NCI-H2029 (cell line): ENCODE data around the gene POU3F3.

ENCODE experiments used
- DNase-seq: peaks from one replicate; lab custom pipeline; 2025; lab: John Stamatoyannopoulos, UW

Gene POU3F3

DNA sequence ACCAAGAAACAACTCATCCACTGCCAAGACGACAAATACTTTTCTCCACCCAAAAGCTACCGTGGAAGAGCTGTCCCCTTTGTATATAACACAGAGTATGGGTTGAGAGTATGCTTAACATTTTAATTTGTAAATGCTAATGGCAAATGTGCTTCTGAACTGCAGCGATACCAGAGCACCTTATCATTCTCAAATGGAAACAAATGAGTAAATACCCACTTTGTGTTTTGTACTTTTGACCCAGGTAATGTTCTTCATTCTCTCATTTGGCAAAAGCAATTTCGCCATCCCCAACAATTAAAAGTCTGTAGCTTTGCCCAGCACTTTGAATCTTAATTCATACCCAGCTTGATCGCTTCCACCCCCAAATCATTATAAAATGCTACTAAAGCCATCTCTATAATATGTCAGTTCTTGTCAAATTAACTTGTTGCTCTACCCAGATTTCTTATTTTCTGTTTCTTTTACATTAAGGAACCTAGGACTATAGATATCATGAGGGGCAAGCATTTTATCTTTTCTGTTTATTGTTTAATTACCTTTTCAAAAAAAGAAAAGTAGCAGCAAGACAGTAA lies 6.2 kb upstream of the POU3F3 start:
- no peak for DNase-seq

DNA sequence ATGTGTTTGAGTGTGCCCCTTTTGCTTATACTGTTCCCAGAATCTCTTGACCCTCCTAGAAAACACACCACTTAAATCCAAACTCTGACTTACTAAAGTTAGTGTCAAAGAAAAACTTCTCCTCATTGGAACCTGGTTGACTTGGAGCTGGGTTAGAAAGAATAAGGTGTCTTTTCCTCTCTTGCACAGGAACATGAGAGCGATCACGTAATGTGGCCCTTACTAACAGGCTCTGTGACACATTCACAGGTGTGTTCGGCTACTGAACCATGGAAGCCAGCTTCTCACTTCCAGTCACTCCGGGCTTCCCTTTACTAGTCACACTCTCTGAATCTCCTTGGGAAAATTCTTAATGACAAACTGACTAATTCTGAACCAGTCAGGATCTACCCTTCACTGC lies 5.4 kb upstream of the POU3F3 start:
- DNase-seq: no peak

DNA sequence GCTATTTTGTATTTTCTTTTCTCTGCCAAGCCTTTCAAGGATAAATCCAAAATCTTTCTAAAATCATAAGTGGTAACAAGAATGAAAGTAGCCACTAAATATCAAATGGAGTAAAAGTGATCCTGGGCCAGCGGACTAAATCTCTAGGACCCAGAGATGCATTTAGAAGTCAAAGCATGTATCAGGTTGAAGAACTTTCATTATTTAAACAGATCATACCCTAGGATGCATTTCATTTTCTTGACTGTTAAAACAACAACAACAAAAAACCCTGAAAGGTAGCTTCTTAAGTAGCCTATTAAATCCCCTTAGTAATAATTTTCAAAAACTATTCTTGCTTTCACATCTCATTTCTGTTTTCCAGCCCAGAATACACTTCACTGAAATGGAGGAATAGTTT lies 4.8 kb upstream of the POU3F3 start:
- no peak for DNase-seq

DNA sequence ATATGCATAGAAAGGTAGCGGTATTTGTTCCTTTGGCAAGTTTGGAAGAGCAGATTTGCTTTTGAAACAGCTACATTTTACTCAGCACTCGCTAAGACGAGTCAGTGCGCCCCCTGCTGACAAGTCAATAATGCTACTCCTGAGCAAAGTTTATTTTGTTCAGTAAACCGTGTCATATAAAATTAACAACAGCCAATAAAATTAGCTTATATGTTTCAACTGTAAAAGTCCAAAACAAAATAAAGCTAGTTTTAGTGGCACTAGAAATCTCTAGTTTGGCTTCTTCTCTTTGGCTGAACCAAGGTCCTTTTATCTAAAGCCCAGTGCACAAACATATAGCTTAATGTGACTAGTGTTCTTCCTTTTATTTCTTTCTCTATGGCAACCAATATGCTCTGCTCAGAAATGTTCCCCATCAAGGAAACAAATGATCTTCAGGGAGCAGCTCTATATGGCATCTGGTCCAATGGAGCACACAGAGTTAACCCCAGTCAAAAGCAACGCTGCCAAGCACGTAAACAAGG lies 4.2 kb upstream of the POU3F3 start:
- peak; percentile 35 for DNase-seq

DNA sequence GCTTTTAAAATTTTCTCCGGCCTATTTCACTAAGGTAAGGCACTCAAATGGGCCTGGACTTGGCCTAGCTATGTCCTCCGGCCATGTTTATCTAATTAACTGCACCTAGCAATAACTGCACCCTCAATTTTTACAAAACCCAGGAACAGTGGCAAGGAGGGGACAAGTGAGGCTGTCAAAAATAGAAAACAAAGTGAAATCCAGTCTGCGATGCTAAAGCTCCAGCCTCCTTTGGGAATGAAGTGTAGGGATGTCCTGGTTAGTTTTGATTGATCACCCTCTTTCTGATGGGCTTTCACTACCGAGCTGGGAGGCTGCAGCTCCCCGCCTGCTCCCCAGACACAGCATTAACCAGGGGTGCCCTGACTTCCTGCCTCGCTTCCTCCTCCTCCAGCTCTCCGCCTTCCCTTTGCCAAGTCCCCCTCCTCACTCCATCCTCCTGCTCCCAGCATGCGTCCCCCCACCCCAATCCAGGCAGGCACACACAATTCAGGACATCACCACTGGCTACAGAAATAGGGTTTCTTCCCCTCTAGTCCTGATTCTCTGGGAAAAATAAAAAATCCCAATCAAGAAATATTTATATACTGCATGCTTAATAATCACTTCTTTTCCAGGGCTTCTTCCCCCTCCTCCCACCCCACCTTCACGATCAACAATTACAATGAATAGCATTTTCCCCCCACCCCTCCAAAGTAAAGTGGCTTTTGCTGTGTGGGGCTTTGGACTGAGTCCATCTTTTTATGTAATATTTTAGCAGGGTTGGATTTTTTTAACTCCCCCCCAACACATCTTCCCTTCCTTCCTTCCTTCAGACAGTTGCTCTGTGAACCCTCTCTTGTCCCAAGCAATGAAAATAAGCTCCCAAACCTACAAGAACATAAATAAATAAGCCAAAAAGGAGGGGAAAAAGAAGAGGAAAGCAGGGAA lies 3.3 kb upstream of the POU3F3 start:
- DNase-seq: no peak

DNA sequence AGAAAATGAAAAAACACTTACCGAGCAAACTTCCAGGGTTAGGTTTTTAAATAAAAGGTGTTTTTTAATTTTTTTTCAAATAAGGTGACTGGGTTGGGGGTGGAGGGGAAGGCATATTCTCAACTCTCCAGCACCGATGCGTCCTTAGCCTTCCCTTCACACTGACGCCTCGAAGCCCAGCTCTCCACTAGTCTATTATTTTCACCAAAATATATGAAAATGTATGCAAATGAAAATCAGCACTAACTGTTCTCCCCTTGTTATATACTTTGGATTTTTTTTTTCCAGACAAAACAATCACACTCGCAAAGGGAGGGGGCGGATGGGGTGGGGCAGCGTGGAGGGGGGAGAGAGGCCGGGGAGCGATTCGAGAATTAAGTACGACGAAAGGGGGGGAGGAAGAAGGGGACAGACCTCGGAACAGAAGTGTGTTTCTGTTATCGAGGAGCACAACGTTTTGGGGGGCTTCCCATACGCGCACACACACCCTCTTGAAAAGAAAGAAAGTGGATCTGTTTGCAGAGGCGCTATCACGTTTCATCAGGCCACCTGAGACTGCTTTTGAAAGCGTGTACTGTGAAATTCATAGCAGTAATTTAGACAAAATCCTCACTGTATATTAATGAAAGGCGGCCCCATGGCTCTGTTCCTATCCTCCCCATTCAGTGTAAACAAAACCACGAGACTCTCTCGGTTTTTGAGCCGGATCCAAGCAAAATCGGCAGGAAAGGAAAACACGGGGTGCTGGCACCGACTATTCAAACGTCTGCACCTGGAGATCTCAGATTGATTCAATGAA lies 2.4 kb upstream of the POU3F3 start:
- DNase-seq: no peak

DNA sequence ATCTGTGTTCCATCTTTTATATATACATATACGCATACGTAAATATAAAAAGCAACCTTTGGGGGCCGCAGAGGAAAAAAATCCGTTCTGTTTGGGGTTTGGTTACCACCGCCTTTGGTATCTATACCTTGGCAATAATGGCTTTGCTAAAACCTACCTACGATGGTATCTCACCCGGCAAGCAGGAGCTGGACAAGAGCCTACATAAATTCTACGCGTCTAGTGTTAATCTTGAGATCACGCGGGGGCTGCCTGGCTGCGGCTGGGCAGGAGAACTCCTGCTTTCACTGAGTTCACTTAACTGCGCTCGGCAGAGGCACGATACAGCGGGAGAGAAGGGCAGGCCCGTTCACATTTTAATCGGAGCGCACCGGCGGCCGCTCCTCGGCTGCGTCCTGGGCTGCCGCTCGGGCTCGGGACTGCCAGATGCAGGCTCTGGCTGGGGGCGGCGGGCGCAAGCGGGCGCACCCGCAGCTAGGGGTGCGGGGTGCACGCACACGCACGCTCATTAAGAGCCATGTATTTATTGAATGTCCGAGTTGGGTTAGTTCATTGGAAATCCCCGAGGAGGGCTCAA lies 1.7 kb upstream of the POU3F3 start:
- no peak for DNase-seq

DNA sequence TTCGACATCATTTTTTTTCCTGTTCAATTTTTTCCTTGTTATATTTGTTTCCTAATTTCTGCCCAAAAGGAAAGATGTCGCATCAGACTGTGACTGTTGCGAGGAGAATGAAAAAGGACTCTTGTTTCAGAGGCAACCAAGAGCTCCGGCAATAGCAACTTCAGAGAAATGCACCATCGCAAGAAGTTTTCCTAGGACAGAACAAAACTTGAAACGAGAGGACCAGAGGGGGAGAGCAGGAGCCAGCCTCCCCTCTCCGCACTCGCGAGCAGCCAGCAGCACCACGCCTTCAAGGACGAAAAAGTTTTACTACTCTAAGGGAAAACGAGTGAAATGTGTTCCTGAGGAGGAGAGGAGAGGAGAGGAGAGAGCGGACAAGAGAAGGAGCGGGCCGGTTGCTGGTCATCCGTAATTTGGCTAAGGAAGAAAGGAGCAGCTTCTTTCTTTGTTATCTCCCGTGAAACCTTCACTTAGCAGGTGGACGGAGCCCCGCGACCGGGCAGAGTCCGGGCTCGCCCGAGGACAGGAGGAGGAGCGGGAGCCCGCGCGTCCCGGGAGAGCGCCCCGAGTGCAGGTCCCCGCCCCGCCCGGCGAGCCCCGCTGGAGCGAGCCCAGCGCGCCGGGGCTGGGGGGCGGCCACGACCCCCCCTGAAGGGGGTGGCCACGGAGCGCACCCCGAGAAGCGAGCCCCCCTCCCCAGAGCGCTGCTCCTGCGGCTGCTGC lies 744 bp downstream of the POU3F3 start:
- no peak for DNase-seq

DNA sequence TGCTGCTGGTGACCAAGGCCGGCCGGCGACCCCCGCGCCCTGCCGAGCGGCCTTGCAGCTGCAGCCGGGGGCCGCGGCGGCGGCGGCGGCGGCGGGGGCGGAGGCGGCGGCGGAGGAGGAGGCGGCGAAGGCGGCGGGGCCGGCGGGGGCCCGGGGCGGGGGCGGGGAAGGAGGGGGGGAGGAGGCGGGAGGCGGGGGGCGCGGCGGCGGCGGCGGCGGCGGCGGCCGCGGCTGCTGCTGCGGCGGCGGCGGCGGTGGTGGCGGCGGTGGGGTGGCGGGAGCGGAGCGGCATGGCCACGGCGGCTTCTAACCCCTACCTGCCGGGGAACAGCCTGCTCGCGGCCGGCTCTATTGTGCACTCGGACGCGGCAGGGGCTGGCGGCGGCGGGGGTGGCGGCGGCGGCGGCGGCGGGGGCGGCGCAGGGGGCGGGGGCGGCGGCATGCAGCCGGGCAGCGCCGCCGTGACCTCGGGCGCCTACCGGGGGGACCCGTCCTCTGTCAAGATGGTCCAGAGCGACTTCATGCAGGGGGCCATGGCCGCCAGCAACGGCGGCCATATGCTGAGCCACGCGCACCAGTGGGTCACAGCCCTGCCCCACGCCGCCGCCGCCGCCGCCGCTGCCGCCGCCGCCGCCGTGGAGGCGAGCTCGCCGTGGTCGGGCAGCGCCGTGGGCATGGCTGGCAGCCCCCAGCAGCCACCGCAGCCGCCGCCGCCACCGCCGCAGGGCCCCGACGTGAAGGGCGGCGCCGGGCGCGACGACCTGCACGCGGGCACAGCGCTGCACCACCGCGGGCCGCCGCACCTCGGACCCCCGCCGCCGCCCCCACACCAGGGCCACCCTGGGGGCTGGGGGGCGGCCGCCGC lies 1.5 kb downstream of the POU3F3 start:
- no peak for DNase-seq

DNA sequence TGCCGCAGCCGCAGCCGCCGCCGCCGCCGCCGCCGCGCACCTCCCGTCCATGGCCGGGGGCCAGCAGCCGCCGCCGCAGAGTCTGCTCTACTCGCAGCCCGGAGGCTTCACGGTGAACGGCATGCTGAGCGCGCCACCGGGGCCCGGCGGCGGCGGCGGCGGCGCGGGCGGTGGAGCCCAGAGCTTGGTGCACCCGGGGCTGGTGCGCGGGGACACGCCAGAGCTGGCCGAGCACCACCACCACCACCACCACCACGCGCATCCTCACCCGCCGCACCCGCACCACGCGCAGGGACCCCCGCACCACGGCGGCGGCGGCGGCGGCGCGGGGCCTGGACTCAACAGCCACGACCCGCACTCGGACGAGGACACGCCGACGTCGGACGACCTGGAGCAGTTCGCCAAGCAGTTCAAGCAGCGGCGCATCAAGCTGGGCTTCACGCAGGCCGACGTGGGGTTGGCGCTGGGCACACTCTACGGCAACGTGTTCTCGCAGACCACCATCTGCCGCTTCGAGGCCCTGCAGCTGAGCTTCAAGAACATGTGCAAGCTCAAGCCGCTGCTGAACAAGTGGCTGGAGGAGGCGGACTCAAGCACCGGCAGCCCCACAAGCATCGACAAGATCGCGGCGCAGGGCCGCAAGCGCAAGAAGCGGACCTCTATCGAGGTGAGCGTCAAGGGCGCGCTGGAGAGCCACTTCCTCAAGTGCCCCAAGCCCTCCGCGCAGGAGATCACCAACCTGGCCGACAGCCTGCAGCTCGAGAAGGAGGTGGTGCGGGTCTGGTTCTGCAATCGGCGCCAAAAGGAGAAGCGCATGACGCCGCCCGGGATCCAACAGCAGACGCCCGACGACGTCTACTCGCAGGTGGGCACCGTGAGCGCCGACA lies 2.4 kb downstream of the POU3F3 start:
- no peak for DNase-seq

DNA sequence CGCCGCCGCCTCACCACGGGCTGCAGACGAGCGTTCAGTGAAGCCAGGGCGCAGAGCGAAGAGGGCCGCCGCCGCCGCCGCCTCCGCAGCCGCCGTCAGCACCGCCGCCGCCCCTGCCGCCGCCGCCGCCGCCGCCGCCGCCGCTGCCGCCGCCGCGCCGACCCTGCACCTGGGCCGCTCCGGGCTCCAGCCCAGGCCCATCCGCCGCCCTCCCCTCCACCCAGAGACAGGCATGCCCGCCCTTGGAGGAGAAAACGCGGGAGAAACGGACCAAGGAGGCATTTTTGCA lies 3.0 kb downstream of the POU3F3 start:
- no peak for DNase-seq

DNA sequence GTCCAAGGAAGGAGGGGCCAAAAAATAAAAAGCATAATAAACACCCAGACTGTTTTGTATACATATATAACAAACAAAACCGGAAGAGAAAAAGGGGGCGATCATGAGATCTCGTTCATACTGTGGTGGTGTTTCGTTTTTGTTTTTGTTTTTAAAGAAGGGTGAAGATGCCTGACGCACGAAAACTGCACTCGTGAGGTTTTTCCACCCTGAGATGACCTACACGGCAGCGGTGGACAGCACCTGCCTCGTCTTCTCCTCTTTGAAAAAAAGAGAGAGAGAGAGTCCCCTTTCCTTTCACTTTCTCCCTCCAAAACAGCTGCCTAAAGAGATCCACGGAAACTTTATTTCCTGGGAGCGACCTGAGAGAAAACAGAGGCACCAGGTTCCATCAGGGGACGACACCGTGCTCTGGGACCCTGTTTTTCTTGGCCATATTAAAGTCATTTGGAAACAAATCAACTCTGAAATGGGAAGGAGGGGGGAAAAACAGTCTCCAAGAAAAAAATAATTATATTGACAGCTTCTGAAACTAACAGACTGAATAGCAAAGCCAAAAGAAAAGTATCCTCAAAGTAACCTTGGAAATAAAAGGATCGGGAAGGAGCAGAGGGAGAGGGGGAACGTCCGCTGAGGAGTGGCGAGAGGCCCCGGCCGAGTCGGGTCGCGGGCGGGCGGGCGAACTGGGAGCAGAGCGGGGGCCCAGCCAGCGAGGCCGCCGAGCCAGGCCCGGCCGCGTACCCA lies 3.5 kb downstream of the POU3F3 start:
- no peak for DNase-seq

DNA sequence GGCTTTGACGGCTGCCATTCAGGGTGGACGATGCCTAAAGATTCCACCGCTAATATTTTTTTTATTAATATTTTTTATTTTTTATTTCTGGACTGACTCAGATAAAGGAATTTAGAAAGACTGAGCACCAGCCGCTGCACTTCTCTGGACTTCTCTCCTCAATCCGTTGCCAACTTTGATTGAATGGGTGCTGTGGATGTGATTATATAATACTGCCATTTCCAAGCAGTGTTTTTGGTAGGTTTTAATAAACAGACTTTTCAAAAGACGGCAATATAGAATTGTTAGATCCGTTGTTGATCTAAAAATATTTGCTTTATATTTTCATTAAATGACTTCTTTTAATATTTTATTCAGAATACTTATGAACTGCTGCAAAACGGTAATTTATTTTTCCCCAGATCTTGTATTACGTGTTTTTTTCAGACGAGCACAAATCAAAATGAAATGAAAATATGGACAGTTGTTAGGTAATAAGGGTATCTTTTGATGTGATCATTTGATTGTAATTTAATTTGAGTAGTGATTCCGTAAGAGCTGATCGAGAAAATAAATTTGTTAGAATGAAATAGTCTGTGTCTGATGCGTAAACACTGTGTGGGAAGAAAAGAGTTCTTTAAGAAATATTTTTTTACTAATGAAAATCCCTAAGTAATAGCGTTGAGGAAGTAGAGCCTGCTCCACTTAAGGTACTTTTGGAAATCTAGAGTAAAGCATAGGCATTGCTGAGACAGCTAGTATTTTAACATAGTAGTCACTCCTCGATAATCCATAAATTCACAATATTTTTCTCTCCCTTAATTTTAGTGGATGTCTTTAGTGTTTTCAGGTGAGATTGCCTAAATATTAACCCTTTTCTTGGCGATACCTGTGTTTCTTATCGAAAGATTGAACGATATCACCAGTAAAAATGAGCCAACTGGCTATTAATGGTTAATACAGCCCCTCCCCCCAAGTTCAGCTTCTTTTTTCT lies 4.4 kb downstream of the POU3F3 start:
- DNase-seq: no peak

DNA sequence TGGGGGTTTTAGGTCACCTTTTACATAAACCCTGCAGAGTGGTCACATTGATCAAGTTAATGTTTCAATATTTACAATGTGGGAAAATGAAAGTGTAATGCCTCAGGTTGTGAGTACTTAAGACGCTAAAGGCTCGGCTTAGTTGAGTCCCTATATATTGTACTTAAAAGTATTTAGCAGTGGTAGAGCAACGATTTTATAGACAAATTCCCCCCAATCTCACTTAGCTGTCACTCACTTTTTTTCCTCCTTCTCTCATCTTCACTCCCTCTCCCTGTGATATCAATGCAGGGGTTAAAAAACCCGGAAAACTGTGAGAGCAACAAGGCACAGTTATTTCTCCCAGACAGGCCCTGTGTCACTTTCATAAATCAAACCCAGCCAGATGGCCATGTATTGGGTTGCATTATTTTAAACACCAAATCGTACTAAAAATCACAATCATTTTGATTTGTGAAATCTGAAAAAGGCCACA lies 5.4 kb downstream of the POU3F3 start:
- no peak for DNase-seq

DNA sequence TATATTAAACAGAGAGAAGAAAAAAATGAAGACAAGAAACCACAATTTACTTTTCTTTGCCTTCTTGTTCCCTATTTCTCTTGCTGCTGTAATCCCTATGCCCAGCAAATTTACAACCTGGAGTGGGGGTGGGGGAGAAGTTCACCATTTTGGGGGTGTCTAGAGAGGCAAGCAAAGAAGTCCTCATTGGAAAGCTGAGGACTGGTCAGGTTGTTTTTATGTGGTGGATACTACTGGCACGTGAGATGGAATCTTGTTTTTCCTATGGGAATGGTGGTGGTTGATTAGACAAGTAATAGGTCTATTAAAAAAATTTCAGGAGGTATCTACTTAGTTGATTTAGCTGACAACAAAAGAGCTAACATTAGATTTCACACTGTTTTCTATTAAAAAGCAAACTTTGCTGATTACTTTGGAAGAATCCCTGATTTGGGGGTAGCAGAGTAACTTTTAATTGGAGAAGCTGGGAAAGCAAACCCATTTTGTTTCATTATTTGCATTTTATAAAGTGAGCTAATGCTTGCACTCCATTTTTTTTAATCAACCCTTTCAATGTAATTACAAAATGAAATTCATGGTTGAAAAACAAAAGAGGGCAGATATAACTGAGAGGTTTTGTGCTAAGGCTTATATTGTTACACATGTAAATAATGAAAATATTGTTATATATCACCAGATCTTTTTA lies 6.0 kb downstream of the POU3F3 start:
- DNase-seq: no peak

DNA sequence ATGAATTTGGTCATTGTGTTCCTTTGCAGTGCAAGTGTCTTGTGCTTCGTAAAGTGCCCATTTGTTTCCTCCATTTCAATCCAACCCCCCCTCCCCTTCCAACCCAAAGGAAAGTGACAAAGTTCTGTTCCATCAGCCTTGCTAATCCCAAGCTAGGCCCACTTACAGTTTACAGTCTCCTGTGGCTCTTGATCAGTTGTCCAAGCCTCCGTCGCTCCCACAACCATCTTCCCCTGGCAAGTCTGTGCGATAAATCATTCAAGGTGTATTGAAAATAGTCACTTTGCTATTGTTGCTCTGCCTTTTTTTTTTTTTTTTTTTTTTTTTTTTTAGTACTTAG lies 6.5 kb downstream of the POU3F3 start:
- no peak for DNase-seq

DNA sequence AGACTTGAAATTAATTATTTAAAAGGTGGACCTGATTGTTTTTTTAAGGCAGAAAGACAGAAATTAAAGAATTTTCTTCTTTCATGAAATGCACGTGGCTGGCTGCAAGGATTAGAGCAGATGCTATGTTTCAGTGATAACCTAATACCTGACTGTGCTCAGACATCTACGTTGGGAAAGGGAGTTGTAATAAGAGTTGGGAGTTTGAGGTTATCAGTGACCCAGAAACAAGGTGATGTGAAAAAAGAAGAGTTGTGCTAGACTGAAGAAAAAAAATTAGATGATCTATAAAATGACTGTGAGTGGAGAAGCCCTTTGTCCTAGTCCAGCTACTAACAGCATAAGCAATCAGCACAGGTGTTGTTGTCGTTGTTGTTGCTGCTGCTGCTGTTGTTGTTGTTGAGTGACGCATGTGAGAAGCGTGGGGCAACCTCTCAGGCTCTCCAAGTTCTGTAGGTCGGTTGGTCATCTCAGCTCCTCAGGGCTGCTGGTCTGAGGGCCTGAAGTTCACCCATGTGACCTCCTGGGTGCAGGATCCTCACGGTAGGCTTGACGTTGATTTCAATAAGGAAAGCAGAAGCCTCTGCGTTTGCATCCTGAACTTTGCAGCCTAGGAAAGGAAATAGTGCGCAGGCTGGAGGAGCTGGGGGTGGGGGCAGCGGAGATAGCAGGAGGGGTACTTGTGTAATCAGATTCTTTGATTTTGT lies 7.6 kb downstream of the POU3F3 start:
- no peak for DNase-seq
